HCT116 (cell line): ENCODE results near the gene HHLA2.

Experiments
- CTCF ChIP-seq, 3 experiments: fragments of 200-600 bp in 1 of 3; sonication (generic) in 1 of 3; IDR thresholded peaks in 2 of 3; conservative IDR thresholded peaks in 1 of 3; 2 replicates each; pipeline ENCODE4 v1.5.1; 2012 to 2017; ENCODE audit warnings: low read depth in 2 of 3, low read length in 2 of 3, antibody characterized with exemption in 1 of 3, borderline replicate concordance in 1 of 3, control low read depth in 1 of 3, mild to moderate bottlenecking in 1 of 3, mixed read lengths in 1 of 3, mixed run types in 1 of 3, moderate library complexity in 1 of 3; ENCODE audit not compliant: insufficient read depth in 1 of 3
- EGR1 ChIP-seq: IDR thresholded peaks from 2 replicates; pipeline ENCODE4 v1.6.1; 2012; ENCODE audit warnings: low read depth
- ELF1 ChIP-seq: IDR thresholded peaks from 2 replicates; pipeline ENCODE4 v1.6.1; 2012; ENCODE audit warnings: low read depth, borderline replicate concordance
- EZH2 ChIP-seq: fragments of 200-600 bp; sonication (generic); IDR thresholded peaks from 2 replicates; pipeline ENCODE4 v1.6.1; 2017; ENCODE audit warnings: antibody characterized with exemption, mixed run types
- EZH2phosphoT487 ChIP-seq: fragments of 200-600 bp; IDR thresholded peaks from 2 replicates; pipeline ENCODE4 v1.6.1; 2018; ENCODE audit warnings: antibody characterized with exemption, borderline replicate concordance
- MAX ChIP-seq: IDR thresholded peaks from 2 replicates; pipeline ENCODE4 v1.6.1; 2012
- POLR2A ChIP-seq: IDR thresholded peaks from 2 replicates; pipeline ENCODE4 v1.7.0; 2011; ENCODE audit warnings: borderline replicate concordance; ENCODE audit not compliant: insufficient read depth, insufficient read length; ENCODE audit errors: extremely low read depth
- POLR2AphosphoS5 ChIP-seq: IDR thresholded peaks from 2 replicates; pipeline ENCODE4 v1.6.1; 2011; ENCODE audit warnings: mild to moderate bottlenecking, low read depth, low read length, moderate library complexity
- RAD21 ChIP-seq: IDR thresholded peaks from 2 replicates; pipeline ENCODE4 v1.6.1; 2012; ENCODE audit warnings: low read depth, mild to moderate bottlenecking
- YY1 ChIP-seq: IDR thresholded peaks from 2 replicates; pipeline ENCODE4 v1.6.1; 2011; ENCODE audit warnings: low read length, low read depth, moderate library complexity, mild to moderate bottlenecking; ENCODE audit not compliant: insufficient replicate concordance; ENCODE audit errors: extremely low read depth
- ZFX ChIP-seq: fragments of 450-650 bp; IDR thresholded peaks from 2 replicates; pipeline ENCODE4 v1.6.1; 2017
- ZNF274 ChIP-seq: fragments of 200-500 bp; sonication (Bioruptor generic); IDR thresholded peaks from 2 replicates; pipeline ENCODE4 v1.6.1; 2014; ENCODE audit warnings: mild to moderate bottlenecking, low read depth, low read length, inconsistent platforms

- TF ChIP-seq ZNF274 (no peak), POLR2A (no peak), POLR2AphosphoS5 (no peak), EZH2 (no peak), CTCF (IDR thresholded peaks at IDR 0.05 in 2 of 3, conservative IDR thresholded peaks at IDR 0.05 in 1 of 3; ENCODE audit: borderline replicate concordance in 1 of 3, insufficient read depth in 1 of 3, low read depth in 2 of 3, low read length in 2 of 3) (no peak), EZH2phosphoT487 (no peak), RAD21 (no peak), YY1 (no peak), ZFX (no peak), ELF1 (no peak), EGR1 (no peak), MAX (no peak)
These were observed 105.5 kb downstream of the HHLA2 start for GRCh38 chr3:108401836-108402235.
